Measurements from ENCODE around the gene ZNF132.
"Not testable (repeated sequence)": the region's sequence is repeated elsewhere in the genome, so short reads cannot be mapped to it uniquely, and the experiment has no call there.

The ZNF132 gene

GRCh38 chr19:58468216-58468839 is 28.4 kb upstream of the ZNF132 start:
- no peak for DNase-seq (ENCODE audit: low read depth, low spot score)

DNA sequence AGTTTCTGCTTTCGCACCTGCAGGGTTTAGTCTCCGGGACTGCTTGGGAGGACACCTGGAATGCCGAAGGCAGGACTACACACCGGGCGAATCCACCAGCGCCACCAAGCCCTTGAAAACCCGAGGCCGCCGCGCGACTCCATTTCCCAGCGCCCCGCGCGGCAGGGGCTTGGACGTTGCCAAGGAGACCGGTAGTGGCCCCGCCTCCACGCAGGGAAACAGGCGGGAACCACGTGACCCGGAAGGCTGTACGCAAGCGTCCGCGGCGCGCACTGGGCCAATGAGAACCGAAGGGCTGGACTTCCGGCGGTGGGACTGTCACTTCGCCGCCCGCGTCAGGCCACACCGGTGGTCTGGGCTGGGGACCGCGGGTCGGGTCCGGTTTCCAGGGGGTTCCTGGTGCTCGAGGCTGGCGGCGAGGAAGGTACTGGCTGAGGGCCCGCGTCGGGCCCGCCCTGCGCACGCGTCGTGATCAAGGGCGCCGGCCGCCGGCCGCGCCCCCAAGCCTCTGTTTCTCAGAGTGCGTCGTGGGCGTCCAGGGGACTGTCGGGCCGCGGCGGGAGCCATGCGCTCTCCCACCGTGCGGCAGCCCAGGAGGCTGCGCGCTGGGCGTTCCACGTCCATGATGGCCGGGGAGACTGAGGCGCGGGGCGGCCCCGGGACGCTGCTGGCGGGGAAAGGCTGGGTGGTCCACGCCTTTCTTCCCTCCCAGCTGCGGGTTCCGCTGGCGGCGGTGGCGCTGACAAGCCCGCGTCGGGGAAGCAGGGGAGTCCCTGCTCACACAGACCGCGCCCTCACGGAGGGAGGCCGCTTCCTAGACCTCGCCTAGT is 27.0 kb upstream of the ZNF132 start, which contains the start of gene ZNF324:
Gene ZNF324, plus strand, starts transcription at position 321 of the 830 bp plus-strand sequence. CDS start 2,106 bp downstream, outside the sequence.
- DNase-seq (ENCODE audit: low read depth, low spot score), result peak; percentile 85

DNA sequence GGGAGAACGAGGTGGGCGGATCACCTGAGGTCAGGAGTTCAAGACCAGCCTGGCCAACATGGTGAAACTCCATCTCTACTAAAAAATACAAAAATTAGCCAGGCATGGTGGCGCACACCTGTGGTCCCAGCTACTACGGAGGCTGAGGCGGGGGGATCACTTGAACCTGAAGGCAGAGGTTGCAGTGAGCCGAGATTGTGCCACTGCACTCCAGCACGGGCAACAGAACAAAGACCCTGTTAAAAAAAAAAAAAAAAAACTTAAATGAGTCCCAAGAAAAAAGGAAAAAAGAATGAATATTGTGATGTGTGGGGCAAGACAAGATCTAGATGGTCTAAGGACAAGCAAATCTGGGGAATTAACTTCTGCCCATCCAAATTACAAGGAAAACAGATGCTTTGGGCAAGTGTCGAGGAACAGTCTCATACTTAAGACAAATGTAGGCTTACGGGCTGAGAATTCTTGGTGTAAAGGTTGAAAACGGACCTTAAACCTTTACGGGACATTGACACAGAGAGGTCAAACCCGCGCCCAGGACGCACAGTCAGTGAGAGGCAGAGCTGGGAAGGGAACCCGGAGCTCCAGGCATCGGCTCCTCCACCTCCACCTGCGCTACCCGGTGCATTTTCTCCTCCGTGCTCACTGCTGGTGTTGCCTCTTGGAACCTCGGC is 26.3 kb upstream of the ZNF132 start:
- DNase-seq (ENCODE audit: low read depth, low spot score), result no peak

- DNase-seq (ENCODE audit: low read depth, low spot score), result no peak
These were observed 20.1 kb upstream of the ZNF132 start for GRCh38 chr19:58460039-58460438.

DNA sequence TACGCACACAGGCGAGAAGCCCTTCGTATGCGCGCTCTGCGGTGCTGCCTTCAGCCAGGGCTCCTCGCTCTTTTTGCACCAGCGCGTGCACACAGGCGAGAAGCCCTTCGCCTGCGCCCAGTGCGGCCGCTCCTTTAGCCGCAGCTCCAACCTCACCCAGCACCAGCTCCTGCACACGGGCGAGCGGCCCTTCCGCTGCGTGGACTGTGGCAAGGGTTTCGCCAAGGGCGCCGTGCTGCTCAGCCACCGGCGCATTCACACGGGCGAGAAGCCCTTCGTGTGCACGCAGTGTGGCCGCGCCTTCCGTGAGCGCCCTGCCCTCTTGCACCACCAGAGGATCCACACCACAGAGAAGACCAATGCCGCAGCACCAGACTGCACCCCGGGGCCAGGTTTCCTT is 16.2 kb upstream of the ZNF132 start:
- DNase-seq (ENCODE audit: low read depth, low spot score), result no peak

DNA sequence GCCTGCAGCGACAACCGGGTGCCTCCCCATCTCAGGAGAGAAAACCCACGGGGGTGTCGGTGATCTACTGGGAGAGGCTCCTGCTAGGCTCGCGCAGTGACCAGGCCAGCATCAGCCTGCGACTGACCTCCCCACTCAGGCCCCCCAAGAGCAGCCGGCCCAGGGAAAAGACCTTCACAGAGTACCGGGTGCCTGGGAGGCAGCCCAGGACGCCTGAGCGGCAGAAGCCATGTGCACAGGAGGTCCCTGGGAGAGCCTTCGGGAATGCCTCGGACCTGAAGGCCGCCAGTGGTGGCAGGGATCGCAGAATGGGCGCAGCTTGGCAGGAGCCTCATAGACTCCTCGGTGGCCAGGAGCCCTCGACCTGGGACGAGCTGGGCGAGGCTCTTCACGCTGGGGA is 15.4 kb upstream of the ZNF132 start:
- no peak for DNase-seq (ENCODE audit: low read depth, low spot score)

DNA sequence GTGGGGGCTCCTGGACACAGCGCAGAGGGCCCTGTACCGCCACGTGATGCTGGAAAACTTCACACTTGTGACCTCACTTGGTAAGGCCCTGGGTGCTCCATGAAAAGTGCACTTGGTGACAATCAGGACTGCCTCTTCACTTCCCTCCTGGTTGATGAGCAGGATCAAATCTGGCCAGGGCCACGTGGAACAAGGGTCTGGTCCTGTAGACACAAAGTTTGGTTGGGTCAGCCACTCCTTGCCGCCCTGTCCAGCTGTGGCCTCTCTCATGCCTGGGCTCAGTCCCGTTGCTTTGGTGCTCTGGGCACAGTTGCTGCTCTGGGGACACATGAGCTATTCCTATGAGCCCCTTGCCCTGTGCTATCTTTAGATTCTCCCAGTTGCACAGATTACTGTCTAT is 13.8 kb upstream of the ZNF132 start:
- DNase-seq (ENCODE audit: low read depth, low spot score), result no peak

- DNase-seq (ENCODE audit: low read depth, low spot score), result peak; percentile 76
These were observed 11.6 kb upstream of the ZNF132 start, which contains the start of gene ZNF324B for GRCh38 chr19:58451358-58452101. ZNF324B (plus strand) TSS chr19:58451622; CDS start chr19:58453702, 2,080 bp downstream.

DNA sequence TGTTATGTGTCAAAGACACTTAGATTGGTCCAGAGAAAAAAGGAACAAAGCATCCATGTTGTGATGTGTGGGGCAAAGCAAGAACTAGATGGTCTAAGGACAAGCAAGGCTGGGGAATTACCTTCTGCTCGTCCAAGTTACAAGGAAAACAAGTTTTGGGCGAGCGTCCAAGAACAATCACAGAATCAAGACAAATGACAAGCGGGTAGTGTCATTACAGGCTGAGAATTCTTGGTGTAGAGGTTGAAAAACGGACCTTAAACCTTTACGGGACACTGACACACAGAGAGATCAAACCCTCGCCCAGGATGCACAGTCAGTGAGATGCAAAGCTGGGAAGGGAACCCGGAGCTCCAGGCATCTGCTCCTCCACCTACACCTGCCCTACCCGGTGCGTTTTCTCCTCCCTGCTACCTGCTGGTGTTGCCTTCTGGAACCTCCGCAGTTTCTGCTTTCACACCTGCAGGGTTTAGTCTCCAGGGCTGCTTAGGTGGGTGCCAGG is 11.0 kb upstream of the ZNF132 start:
- no peak for DNase-seq (ENCODE audit: low read depth, low spot score)

- not testable (repeated sequence) for DNase-seq (ENCODE audit: low read depth, low spot score)
These were observed 10.0 kb upstream of the ZNF132 start for GRCh38 chr19:58449980-58450379.

GRCh38 chr19:58448860-58449259 is 8.9 kb upstream of the ZNF132 start:
- DNase-seq (ENCODE audit: low read depth, low spot score), result not testable (repeated sequence)

GRCh38 chr19:58442986-58443385 is 3.0 kb upstream of the ZNF132 start:
- not testable (repeated sequence) for DNase-seq (ENCODE audit: low read depth, low spot score)

GRCh38 chr19:58440556-58440955 is 603 bp upstream of the ZNF132 start:
- DNase-seq (ENCODE audit: low read depth, low spot score), result no peak

DNA sequence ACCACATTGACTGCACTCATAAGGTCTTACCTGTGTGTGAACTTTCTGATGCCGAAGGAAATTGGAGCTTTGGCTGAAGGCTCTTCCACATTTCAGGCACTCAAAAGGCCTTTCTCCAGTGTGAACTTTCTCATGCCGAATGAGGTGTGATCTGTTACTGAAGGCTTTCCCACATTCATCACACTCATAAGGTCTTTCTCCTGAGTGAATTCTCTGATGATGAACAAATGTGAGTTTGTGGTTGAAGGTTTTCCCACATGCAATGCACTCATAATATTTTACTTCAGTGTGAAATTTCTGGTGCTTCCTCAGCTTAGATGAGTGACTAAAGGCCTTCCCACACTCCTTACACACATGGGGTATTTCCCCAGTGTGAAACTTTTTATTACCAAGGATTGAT is 5.7 kb downstream of the ZNF132 start:
- no peak for DNase-seq (ENCODE audit: low read depth, low spot score)

DNA sequence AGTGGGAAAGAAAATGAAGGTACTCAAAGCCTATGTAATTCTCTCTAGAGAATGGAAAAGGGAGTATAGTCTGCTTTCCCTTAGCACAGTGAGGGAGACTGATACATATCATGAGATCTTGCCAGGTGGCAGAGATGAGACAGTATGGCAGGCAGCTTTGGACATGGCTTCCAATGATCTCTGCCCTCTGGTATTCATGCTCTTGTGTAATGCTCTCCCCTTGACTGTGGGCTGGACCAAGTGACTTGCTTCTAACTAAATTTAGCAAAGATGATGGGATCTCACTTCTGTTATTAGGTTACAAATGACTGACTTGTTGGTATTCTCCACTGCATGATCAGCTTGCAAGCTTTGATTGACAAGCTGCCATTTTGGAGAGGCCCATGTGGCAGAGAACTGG is 10.2 kb downstream of the ZNF132 start:
- no peak for DNase-seq (ENCODE audit: low read depth, low spot score)

DNA sequence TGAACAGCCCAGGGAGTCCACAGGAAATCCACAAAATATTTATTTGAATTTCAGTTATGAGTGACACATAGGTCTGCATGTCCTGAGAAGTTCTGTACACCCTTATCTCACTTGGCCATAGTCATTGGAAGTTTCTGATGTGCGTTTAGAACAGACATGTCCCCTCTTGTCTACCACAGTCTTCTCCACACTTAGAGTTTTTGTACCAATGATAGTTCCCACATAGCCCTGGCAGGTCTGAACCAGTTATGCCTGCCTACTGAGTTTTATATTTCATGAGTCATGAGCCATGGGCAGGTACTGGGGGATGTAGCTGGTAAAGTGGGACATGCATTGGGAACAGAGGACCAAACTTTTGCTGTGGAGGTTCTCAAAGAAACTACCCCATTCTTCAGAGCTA is 11.3 kb downstream of the ZNF132 start:
- no peak for DNase-seq (ENCODE audit: low read depth, low spot score)

- no peak for DNase-seq (ENCODE audit: low read depth, low spot score)
These were observed 22.9 kb downstream of the ZNF132 start for GRCh38 chr19:58417071-58417470.

- DNase-seq (ENCODE audit: low read depth, low spot score), result no peak
These were observed 23.3 kb downstream of the ZNF132 start for GRCh38 chr19:58416604-58417003.

DNA sequence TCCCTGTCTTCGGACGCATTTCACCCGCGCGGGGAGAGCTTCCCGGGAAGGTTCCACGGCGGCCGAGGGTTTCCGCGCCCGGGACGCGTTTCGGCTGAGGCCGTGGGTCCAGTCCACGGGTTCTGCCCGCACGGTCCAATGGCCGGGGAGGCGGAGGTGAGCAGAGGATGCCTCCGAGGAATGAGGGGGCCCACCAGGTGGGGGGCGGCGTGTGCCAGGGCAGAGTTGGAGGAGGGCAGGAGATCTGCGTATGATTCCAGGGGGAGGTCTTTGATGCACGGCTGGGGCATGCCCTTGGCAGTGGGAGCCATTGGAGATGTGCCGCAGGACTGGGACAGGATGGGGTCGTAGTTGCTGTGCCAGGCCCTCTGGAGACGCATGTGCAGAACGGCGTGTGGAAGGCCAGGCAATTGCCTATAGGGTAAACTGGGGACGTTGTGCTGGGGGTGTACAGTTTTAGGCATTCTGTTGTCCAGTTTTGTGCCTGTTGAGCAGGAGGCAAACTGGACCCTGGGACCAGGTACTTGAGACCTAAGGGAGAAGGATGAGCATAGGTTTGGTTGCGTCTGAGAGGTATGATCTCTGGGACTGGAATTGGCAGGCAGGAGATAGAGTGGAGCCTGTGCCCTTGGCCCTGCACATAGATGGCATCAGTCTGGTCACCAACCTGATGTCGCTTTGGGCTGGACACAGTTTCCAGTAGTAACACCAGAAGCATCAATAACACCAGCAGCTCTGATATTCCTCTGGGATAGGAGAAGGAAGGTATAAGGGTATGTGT is 30.8 kb downstream of the ZNF132 start:
- no peak for DNase-seq (ENCODE audit: low read depth, low spot score)

GRCh38 chr19:58408152-58409009 is 31.6 kb downstream of the ZNF132 start, which contains the start of gene ZNF584:
ZNF584 (plus strand) TSS chr19:58408649; CDS start chr19:58409148, 499 bp downstream.
- peak; percentile 76 for DNase-seq (ENCODE audit: low read depth, low spot score)
